ENCODE data around the gene AADACL3.

GRCh38 chr1:12734651-12735050 is 18.7 kb downstream of the AADACL3 start:
- TF ChIP-seq CTCF (IDR thresholded peaks at IDR 0.05; ENCODE audit: extremely low read depth in 1 of 2, insufficient read depth in 1 of 2, low read depth in 1 of 2, low read length in 2 of 2) (no peak), EZH2 (IDR thresholded peaks at IDR 0.05; ENCODE audit: borderline replicate concordance, low read depth, low read length, severe bottlenecking) (no peak), POLR2A (IDR thresholded peaks at IDR 0.05; ENCODE audit: low read depth, low read length) (no peak), POLR2AphosphoS5 (IDR thresholded peaks at IDR 0.05; ENCODE audit: insufficient read depth, low read depth, low read length) (no peak)
